HG03066 (cell line): Measurements from ENCODE around the gene XPR1.
"Not testable (repeated sequence)": the region's sequence is repeated elsewhere in the genome, so short reads cannot be mapped to it uniquely, and the experiment has no call there.

ENCODE experiments used
- ATAC-seq: cut with Tn5 transposase; IDR thresholded peaks from one replicate; pipeline ENCODE4 v1.9.1; 2021; ENCODE audit warnings: low read depth; ENCODE audit not compliant: unreplicated experiment

Gene XPR1

GRCh38 chr1:180642781-180643180, 11.0 kb downstream of the XPR1 start:
- ATAC-seq, result no peak

- ATAC-seq, result no peak
Measured at GRCh38 chr1:180643693-180644092, 11.9 kb downstream of the XPR1 start.

- ATAC-seq, result no peak
Measured at GRCh38 chr1:180644526-180645192, 12.8 kb downstream of the XPR1 start.

- ATAC-seq, result not testable (repeated sequence)
Measured at GRCh38 chr1:180645261-180645660, 13.4 kb downstream of the XPR1 start.

- no peak for ATAC-seq
Measured at GRCh38 chr1:180646093-180646492, 14.3 kb downstream of the XPR1 start.

GRCh38 chr1:180646547-180646946, 14.7 kb downstream of the XPR1 start:
- no peak for ATAC-seq

GRCh38 chr1:180652792-180653191, 21.0 kb downstream of the XPR1 start:
- ATAC-seq, result no peak

GRCh38 chr1:180662709-180663108, 30.9 kb downstream of the XPR1 start:
- no peak for ATAC-seq

- no peak for ATAC-seq
Measured at GRCh38 chr1:180670681-180671080, 38.9 kb downstream of the XPR1 start.

- ATAC-seq, result no peak
Measured at GRCh38 chr1:180672105-180672504, 40.3 kb downstream of the XPR1 start.

GRCh38 chr1:180672505-180672904, 40.7 kb downstream of the XPR1 start:
- no peak for ATAC-seq

GRCh38 chr1:180674603-180675530, 43.0 kb downstream of the XPR1 start:
- no peak for ATAC-seq

- ATAC-seq, result no peak
Measured at GRCh38 chr1:180675586-180675985, 43.8 kb downstream of the XPR1 start.

GRCh38 chr1:180680558-180681144, 48.8 kb downstream of the XPR1 start:
- ATAC-seq, result no peak

- ATAC-seq, result not testable (repeated sequence)
Measured at GRCh38 chr1:180683117-180683516, 51.3 kb downstream of the XPR1 start.

- ATAC-seq, result no peak
Measured at GRCh38 chr1:180691322-180691913, 59.6 kb downstream of the XPR1 start.

- no peak for ATAC-seq
Measured at GRCh38 chr1:180693564-180694244, 61.9 kb downstream of the XPR1 start.

GRCh38 chr1:180695282-180695681, 63.5 kb downstream of the XPR1 start:
- no peak for ATAC-seq

GRCh38 chr1:180696361-180696760, 64.5 kb downstream of the XPR1 start:
- ATAC-seq, result no peak

GRCh38 chr1:180698580-180698979, 66.8 kb downstream of the XPR1 start:
- no peak for ATAC-seq
